ENCODE results near the gene GPR55. TPM values are rescaled to one million over a fixed set of nuclear protein-coding genes. Genes with fewer than 3 reads are reported as not detected.

Gene GPR55
- total and polyA plus RNA-seq, 2 donors: 1.9 to 2.1 TPM

DNA sequence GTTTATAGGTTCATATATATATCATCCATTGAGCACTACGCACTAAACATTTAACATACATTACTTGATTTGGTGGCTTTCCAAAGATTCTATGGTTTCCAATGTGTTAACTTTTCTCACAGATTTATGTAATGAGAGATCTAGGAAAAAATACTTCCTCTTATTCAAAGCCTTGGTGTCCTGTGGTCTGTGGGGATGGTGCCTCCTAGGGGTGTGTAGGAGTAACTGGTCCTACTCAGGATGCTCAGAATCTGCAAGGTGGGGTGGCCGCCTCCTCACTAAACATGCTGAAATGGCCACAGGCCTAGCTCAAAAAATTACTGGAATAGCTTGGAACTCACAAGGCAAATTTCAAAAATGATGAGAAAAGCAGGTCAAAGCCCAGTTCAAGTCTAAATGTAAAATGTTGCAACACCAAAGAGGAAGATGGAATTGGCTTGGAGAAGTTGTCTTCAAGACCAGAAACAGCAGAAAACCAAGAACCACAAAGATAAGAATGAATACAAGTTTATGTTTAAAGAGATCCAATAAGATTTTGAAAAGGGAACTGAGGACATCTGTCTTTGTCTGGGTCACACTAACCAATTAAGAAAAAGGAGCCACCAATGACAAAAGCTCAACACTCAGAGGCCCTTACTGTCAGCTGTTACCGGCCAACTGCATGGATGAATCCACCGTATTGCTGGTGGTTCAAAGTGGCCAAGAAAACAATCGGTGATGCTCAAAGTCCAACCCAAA is 11.5 kb downstream of the GPR55 start:
- peak in 2 of 9 donors; percentile 51 to 64 for DNase-seq (ENCODE audit: low read depth in 6 of 9, low spot score in 9 of 9)
- H3K4me3 ChIP-seq (ENCODE audit: low read length in 2 of 2): no peak overlapping the region
- H3K27ac ChIP-seq (ENCODE audit: low read depth in 1 of 2, low read length in 1 of 2): no peak overlapping the region
- 87% methylated on average over 5 of the region's 5 CpGs for WGBS
- peaks cover 0 to 4% of the 10 kb centered on the region in 2 donors for H3K36me3 ChIP-seq (ENCODE audit: control insufficient read depth in 2 of 2, insufficient read depth in 2 of 2, low read length in 1 of 2)
- no peaks in the 10 kb centered on the region for H3K27me3 ChIP-seq (ENCODE audit: control insufficient read depth in 2 of 2, insufficient read depth in 1 of 2, low read length in 1 of 2)
- peaks cover 0 to 9% of the 10 kb centered on the region in 2 donors for H3K4me1 ChIP-seq (ENCODE audit: control insufficient read depth in 2 of 2, insufficient read depth in 2 of 2, low read length in 2 of 2)
- H3K9me3 ChIP-seq (ENCODE audit: control insufficient read depth in 2 of 2, insufficient read depth in 1 of 2, low read length in 1 of 2): no peaks in the 10 kb centered on the region

DNA sequence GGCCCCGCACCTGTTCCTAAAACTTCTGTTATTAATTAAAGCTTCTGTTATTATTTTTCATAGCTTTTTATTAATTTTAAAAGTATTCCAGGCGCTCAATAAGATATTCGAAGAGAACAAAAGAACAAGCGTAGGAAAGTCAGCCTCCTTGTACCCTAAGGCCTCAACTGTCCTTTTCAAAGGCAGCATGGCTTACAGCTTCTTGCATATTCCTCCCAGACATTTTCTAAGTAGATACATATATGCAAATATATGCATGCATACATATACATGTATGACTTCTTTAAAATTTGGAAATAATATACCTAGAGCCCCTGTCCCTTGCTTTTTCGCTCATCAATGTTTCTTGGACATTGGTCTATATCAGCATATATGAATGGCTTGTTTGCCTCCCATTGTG is 12.3 kb downstream of the GPR55 start:
- Histone ChIP-seq H3K36me3 (ENCODE audit: control insufficient read depth in 2 of 2, insufficient read depth in 2 of 2, low read length in 1 of 2) (peaks cover 0 to 4% of the 10 kb centered on the region in 2 donors), H3K4me3 (ENCODE audit: low read length in 2 of 2) (no peak overlapping the region), H3K4me1 (ENCODE audit: control insufficient read depth in 2 of 2, insufficient read depth in 2 of 2, low read length in 2 of 2) (peaks cover 0 to 14% of the 10 kb centered on the region in 2 donors), H3K27ac (ENCODE audit: low read depth in 1 of 2, low read length in 1 of 2) (no peak overlapping the region), H3K27me3 (ENCODE audit: control insufficient read depth in 2 of 2, insufficient read depth in 1 of 2, low read length in 1 of 2) (no peaks in the 10 kb centered on the region), H3K9me3 (ENCODE audit: control insufficient read depth in 2 of 2, insufficient read depth in 1 of 2, low read length in 1 of 2) (no peaks in the 10 kb centered on the region)
- DNase-seq (ENCODE audit: low read depth in 6 of 9, low spot score in 9 of 9): no peak
- 87% methylated on average over 5 of the region's 5 CpGs for WGBS

DNA sequence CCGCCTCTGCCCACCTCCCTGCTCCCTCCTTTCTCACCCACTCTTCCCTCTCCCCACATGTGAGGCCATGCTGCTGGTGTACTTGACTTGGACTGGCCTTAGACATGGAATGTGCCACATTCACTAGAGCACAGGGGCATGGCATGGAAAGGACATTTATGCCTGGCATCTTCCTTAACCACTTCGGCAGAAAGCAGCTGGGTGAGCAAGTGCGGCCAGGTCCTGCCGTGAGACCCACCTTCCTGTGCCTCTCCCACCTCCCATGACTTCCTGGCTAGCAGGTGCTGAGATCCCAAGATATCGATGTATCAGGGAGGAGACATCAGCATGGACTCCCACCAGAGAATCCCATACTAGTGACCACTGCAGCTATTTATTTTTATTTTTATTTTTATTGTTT is 13.0 kb downstream of the GPR55 start:
- no peaks in the 10 kb centered on the region for H3K9me3 ChIP-seq (ENCODE audit: control insufficient read depth in 2 of 2, insufficient read depth in 1 of 2, low read length in 1 of 2)
- no peaks in the 10 kb centered on the region for H3K27me3 ChIP-seq (ENCODE audit: control insufficient read depth in 2 of 2, insufficient read depth in 1 of 2, low read length in 1 of 2)
- WGBS: 78% methylated on average over 5 of the region's 5 CpGs
- H3K27ac ChIP-seq (ENCODE audit: low read depth in 1 of 2, low read length in 1 of 2): no peak overlapping the region
- H3K4me3 ChIP-seq (ENCODE audit: low read length in 2 of 2): no peak overlapping the region
- peaks cover 0 to 4% of the 10 kb centered on the region in 2 donors for H3K36me3 ChIP-seq (ENCODE audit: control insufficient read depth in 2 of 2, insufficient read depth in 2 of 2, low read length in 1 of 2)
- no peak for DNase-seq (ENCODE audit: low read depth in 6 of 9, low spot score in 9 of 9)
- H3K4me1 ChIP-seq (ENCODE audit: control insufficient read depth in 2 of 2, insufficient read depth in 2 of 2, low read length in 2 of 2): peaks cover 0 to 14% of the 10 kb centered on the region in 2 donors

GRCh38 chr2:230910546-230911177 is 14.4 kb downstream of the GPR55 start:
- Histone ChIP-seq H3K27ac (ENCODE audit: low read depth in 1 of 2, low read length in 1 of 2) (no peak overlapping the region), H3K36me3 (ENCODE audit: control insufficient read depth in 2 of 2, insufficient read depth in 2 of 2, low read length in 1 of 2) (peaks cover 0 to 4% of the 10 kb centered on the region in 2 donors), H3K27me3 (ENCODE audit: control insufficient read depth in 2 of 2, insufficient read depth in 1 of 2, low read length in 1 of 2) (no peaks in the 10 kb centered on the region), H3K4me1 (ENCODE audit: control insufficient read depth in 2 of 2, insufficient read depth in 2 of 2, low read length in 2 of 2) (peaks cover 5 to 24% of the 10 kb centered on the region in 2 donors), H3K4me3 (ENCODE audit: low read length in 2 of 2) (no peak overlapping the region), H3K9me3 (ENCODE audit: control insufficient read depth in 2 of 2, insufficient read depth in 1 of 2, low read length in 1 of 2) (no peaks in the 10 kb centered on the region)
- peak in 1 of 9 donors; percentile 42 for DNase-seq (ENCODE audit: low read depth in 6 of 9, low spot score in 9 of 9)
- 75% methylated on average over 13 of the region's 13 CpGs for WGBS

GRCh38 chr2:230909841-230910545 is 15.0 kb downstream of the GPR55 start:
- peaks cover 0 to 4% of the 10 kb centered on the region in 2 donors for H3K36me3 ChIP-seq (ENCODE audit: control insufficient read depth in 2 of 2, insufficient read depth in 2 of 2, low read length in 1 of 2)
- H3K27me3 ChIP-seq (ENCODE audit: control insufficient read depth in 2 of 2, insufficient read depth in 1 of 2, low read length in 1 of 2): no peaks in the 10 kb centered on the region
- H3K9me3 ChIP-seq (ENCODE audit: control insufficient read depth in 2 of 2, insufficient read depth in 1 of 2, low read length in 1 of 2): no peaks in the 10 kb centered on the region
- no peak overlapping the region for H3K27ac ChIP-seq (ENCODE audit: low read depth in 1 of 2, low read length in 1 of 2)
- DNase-seq (ENCODE audit: low read depth in 6 of 9, low spot score in 9 of 9): no peak
- peaks cover 10 to 31% of the 10 kb centered on the region in 2 donors for H3K4me1 ChIP-seq (ENCODE audit: control insufficient read depth in 2 of 2, insufficient read depth in 2 of 2, low read length in 2 of 2)
- WGBS: 87% methylated on average over 18 of the region's 18 CpGs
- no peak overlapping the region for H3K4me3 ChIP-seq (ENCODE audit: low read length in 2 of 2)

DNA sequence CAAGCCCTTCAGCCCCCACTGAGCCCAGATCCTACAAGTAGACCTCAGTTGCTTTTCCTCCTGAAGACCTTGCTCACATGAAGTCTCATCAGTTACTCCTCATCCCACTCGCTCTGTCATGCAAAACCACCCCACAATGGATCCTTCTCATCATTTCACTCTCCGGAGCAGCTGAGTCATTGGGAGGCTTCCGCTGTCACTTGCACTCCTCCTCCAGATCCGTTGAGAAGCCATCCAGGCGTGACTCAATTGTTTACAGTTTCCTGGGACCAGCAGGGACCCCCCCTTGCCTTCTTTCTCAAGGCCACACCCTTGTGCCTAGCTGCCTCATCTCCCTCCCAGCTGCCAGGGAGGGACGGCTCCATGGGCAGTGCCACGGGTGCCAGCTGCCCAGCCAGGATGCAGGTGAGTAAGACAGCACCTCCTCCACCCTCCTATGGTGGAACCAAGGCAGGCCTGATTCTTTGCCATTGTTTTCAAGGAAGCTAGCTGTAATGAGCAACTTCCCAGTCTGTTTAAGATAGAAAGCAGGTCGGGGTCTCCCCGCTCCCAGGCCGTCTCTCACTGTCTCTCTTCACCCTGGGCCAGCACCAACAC is 16.3 kb downstream of the GPR55 start:
- DNase-seq (ENCODE audit: low read depth in 6 of 9, low spot score in 9 of 9): no peak
- H3K27ac ChIP-seq (ENCODE audit: low read depth in 1 of 2, low read length in 1 of 2): no peak overlapping the region
- H3K36me3 ChIP-seq (ENCODE audit: control insufficient read depth in 2 of 2, insufficient read depth in 2 of 2, low read length in 1 of 2): peaks cover 0 to 4% of the 10 kb centered on the region in 2 donors
- H3K4me3 ChIP-seq (ENCODE audit: low read length in 2 of 2): no peak overlapping the region
- H3K27me3 ChIP-seq (ENCODE audit: control insufficient read depth in 2 of 2, insufficient read depth in 1 of 2, low read length in 1 of 2): no peaks in the 10 kb centered on the region
- H3K9me3 ChIP-seq (ENCODE audit: control insufficient read depth in 2 of 2, insufficient read depth in 1 of 2, low read length in 1 of 2): no peaks in the 10 kb centered on the region
- peaks cover 14 to 41% of the 10 kb centered on the region in 2 donors for H3K4me1 ChIP-seq (ENCODE audit: control insufficient read depth in 2 of 2, insufficient read depth in 2 of 2, low read length in 2 of 2)
- 91% methylated on average over 10 of the region's 10 CpGs for WGBS

- Histone ChIP-seq H3K27me3 (ENCODE audit: control insufficient read depth in 2 of 2, insufficient read depth in 1 of 2, low read length in 1 of 2) (no peaks in the 10 kb centered on the region), H3K27ac (ENCODE audit: low read depth in 1 of 2, low read length in 1 of 2) (no peak overlapping the region), H3K36me3 (ENCODE audit: control insufficient read depth in 2 of 2, insufficient read depth in 2 of 2, low read length in 1 of 2) (peaks cover 0 to 4% of the 10 kb centered on the region in 2 donors), H3K4me1 (ENCODE audit: control insufficient read depth in 2 of 2, insufficient read depth in 2 of 2, low read length in 2 of 2) (peaks cover 14 to 46% of the 10 kb centered on the region in 2 donors), H3K9me3 (ENCODE audit: control insufficient read depth in 2 of 2, insufficient read depth in 1 of 2, low read length in 1 of 2) (no peaks in the 10 kb centered on the region), H3K4me3 (ENCODE audit: low read length in 2 of 2) (no peak overlapping the region)
- 81% methylated on average over 6 of the region's 6 CpGs for WGBS
- DNase-seq (ENCODE audit: low read depth in 6 of 9, low spot score in 9 of 9): no peak
Measured at GRCh38 chr2:230908092-230908594, 16.9 kb downstream of the GPR55 start.

GRCh38 chr2:230907361-230908091 is 17.5 kb downstream of the GPR55 start:
- no peak overlapping the region for H3K4me3 ChIP-seq (ENCODE audit: low read length in 2 of 2)
- DNase-seq (ENCODE audit: low read depth in 6 of 9, low spot score in 9 of 9): no peak
- WGBS: 99% methylated on average over 16 of the region's 16 CpGs
- peaks cover 14 to 48% of the 10 kb centered on the region in 2 donors for H3K4me1 ChIP-seq (ENCODE audit: control insufficient read depth in 2 of 2, insufficient read depth in 2 of 2, low read length in 2 of 2)
- no peaks in the 10 kb centered on the region for H3K27me3 ChIP-seq (ENCODE audit: control insufficient read depth in 2 of 2, insufficient read depth in 1 of 2, low read length in 1 of 2)
- H3K9me3 ChIP-seq (ENCODE audit: control insufficient read depth in 2 of 2, insufficient read depth in 1 of 2, low read length in 1 of 2): no peaks in the 10 kb centered on the region
- no peak overlapping the region for H3K27ac ChIP-seq (ENCODE audit: low read depth in 1 of 2, low read length in 1 of 2)
- peaks cover 0 to 4% of the 10 kb centered on the region in 2 donors for H3K36me3 ChIP-seq (ENCODE audit: control insufficient read depth in 2 of 2, insufficient read depth in 2 of 2, low read length in 1 of 2)

All from thymus (tissue), 11 donors.